Limb (tissue), 2 donors: ENCODE data around the gene NDFIP2.

ENCODE experiments used
- DNase-seq, 2 donors: peaks; one replicate each; pipeline ENCODE4 v3.0.0-alpha.2; 2016; ENCODE audit errors: extremely low spot score in 2 of 2

Gene NDFIP2, protein sequence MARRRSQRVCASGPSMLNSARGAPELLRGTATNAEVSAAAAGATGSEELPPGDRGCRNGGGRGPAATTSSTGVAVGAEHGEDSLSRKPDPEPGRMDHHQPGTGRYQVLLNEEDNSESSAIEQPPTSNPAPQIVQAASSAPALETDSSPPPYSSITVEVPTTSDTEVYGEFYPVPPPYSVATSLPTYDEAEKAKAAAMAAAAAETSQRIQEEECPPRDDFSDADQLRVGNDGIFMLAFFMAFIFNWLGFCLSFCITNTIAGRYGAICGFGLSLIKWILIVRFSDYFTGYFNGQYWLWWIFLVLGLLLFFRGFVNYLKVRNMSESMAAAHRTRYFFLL

DNA sequence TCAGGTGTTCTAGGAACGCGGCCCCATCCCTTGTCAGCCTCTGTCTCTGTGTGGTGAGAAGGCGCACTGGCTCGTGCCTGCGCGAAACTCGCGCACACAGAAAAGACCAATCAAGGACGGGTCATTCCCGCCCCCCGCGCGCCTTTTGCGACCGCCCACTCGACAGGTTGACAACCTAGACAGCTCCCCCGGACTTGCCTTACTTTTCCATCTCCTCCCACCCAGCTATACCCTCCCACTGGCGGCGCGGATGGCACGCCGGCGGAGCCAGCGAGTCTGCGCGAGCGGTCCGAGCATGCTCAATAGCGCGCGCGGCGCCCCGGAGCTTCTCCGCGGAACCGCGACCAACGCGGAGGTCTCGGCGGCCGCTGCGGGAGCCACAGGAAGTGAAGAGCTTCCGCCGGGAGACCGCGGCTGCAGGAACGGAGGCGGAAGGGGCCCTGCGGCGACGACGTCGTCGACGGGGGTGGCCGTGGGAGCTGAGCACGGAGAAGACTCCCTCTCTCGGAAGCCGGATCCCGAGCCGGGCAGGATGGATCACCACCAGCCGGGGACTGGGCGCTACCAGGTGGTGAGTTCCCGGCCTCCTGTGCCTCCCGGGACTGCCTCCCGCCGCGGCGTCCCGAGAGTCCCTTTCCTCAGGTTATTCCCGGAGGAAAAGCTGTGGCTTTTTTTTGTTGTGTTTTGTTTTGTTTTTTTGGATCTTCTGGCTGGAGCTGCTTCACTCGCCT lies at the start of gene NDFIP2:
Gene NDFIP2 (plus strand): TSS at position 202 of the 731 bp plus-strand sequence. CDS start 49 bp downstream, at position 251.
- peak; percentile 81 to 91 for DNase-seq

DNA sequence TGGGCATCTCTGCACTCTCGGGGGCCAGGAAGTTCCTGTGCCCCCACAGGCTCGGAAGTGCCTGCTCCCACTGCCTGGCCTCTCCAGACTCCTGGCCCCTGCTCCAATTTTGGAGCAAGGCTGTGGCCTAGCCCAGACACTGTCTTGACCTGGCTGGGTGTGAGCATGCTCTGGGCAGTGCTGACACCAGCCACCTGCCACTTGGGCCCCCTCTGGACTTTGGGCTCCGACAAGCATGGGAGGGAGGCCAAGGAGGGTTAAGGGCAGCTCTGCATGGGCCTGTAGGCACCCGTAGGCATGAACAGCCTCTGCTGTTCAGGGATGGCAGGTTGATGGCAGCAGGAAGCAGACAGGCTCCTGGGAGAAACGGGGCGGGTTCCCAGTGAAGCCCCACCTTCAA lies 48.9 kb upstream of the NDFIP2 start:
- DNase-seq, result no peak

DNA sequence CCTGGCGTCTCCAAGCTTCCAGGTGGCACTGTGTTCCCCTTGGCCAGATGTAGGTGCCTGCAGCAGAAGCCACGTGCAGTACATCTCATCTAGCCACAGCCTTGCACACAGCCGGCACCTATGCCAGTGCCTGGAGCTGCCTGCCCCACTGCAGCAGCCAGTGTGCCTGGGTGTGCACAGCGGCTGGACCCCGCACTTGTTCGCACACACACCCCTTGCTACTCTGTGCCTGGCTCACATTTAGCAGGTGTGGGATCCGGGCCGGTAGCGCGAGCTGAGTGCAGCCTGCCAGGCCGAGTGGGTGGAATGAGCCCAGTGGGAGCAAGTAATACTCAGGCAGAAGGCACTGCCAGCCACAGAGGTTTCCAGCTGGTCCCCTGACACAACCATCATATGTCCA lies 48.0 kb upstream of the NDFIP2 start:
- no peak for DNase-seq

DNA sequence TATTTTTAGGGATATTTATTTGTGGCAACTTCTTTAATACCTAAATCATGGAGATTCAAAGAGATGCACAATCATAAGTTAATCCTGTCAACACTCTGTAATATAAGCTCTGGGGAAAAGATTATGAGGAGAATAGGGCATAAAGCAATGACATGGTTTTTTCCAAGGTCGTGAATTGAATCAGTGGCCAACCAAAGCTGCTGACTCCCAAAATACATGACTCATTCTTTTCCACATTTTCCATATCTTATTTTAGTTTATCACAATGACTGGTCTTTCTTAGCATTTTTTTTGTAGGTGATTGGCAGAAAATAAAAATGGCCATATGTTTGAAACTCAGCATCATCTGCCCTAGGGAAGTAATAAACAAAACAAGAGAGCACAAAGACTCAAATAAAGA lies 46.4 kb upstream of the NDFIP2 start:
- DNase-seq, result no peak

DNA sequence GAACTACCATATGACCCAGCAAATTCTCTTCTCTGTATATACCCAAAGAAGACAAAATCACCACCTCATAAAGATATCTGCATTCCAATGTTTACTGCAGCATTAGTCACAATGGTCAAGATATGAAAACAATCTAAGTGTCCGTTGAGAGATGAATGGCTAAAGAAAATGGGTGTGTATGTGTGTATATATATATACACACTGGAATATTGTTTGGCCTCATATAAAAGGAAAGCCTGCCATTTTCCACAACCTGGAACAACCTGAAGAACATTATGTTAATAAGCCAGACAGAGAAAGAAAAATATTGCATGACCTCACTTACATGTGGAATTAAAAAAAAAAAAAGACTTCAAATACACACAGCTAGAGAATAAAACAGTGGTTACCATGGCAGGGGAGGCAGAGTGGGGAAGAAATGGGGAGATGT lies 45.4 kb upstream of the NDFIP2 start:
- DNase-seq, result no peak

DNA sequence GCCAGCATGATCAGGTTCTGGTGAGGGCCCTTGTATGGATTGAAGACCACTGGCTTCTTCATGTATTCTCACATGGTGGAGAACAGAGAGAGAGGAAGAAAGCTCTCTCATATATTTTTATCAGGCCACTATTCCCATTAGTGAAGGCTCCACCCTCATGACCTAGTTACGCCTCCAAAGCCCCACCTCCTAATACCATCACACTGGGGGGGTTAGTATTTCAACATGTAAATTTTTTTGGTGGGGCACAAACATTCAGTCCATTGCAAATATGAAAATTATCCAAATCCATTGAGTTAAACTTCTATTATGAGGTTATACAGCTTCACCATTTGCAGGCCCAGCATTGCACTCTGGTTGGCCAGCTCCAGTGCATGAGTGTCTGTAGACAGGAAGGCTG lies 41.7 kb upstream of the NDFIP2 start:
- DNase-seq, result no peak

DNA sequence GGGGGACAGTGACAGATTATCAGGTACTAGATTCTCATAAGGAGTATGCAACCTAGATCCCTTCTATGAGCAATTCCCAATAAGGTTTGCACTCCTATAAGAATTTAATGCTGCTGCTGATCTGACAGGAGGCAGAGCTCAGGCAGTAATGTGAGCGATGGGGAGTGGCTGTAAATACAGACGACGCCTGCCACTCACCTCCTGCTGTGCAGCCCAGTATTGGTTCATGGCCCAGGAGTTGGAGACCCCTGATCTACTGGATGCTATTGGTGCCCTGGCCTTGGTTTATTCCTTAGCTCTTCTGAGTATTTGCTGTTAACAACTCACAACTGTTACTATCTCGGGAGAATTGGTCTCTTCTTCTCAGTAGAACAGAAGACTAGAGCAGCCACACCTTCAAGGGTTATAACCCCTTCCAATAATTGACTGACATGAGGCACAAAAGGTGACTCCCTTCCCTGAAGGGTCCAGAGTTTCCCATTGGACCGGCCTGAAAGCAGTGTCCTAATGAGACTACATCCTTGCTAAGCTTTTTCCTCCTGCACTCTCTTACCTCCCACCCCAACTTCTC lies 39.9 kb upstream of the NDFIP2 start:
- DNase-seq, result no peak

DNA sequence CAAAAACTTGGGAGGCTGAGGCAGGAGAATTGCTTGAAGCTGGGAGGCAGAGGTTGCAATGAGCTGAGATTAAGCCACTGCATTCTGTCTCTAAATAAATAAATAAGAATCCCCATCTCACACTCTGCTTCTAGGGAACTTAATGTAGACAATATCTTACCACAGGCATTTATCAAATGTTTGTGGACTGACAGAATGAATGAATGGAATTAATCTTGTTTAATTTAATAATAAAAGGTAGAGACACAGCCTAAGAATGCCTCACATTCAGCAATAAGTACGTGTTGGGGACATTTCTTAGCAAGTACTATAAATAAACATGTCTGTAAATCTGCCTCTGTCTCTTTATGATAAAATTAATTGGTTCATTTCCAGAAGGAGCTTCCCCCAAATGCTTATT lies 38.7 kb upstream of the NDFIP2 start:
- no peak for DNase-seq

DNA sequence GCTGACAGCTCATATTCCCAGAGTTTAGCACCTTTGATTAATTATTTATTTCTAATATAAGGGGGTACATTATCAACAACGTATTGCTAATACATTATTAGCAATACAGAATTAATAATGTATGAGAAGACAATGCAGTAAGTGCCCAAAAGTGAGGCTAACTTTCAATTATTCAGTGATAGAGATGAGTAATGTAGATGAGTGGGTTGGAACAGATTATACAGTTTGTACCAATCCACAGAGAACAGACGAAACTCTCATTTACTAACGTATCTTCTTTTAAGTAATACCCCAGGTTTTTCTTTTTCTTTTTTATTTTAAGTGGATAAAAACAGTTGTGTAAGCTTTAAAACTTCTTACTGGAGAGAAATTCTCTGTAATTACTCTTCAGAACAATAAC lies 38.2 kb upstream of the NDFIP2 start:
- no peak for DNase-seq

DNA sequence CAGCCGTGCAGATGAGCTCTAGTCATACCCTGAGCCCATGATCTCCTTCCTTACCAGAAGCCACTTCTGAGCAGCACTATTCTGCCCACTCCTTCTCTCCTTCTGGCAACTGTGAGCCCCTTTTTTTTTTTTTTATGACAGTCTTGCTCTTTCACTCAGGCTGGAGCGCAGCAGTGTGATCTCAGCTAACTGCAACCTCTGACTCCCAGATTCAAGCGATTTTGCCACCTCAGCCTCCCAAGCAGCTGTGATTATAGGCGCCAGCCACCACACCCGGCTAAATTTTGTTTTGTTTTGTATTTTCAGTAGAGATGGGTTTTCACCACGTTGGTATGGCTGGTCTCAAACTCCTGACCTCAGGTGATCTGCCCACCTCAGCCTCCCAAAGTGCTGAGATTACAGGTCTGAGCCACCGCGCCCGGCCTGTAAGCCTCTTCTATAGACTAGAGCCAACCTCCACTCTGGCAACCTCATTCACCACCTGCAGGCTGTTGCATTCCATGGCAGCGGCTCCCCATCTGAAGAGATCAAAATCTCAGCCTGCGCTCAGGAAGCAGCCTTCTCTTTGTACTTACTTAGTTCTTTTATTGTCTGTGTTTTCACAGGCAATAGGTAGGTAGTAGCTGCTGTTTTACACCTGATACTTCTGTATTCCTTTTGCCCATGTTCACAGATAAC lies 34.8 kb upstream of the NDFIP2 start:
- no peak for DNase-seq

DNA sequence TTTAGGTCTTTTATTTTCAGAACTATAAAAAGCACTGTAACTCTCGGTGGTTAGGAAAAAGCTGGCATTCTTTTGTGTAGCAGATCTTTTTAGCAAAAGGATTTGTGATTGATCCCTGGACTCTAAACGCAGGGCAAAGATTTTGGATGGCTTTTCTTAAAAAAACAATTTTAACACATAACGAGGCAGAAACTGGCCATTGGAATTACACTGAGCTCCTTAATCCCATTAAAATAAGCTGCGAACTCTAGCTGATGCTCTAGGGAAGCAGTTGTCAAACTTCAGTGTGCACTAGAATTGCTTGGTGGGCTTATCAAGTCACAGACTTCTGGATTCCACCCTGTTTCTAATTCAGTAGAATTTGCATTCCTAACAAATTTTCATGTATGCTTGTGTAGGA lies 33.8 kb upstream of the NDFIP2 start:
- no peak for DNase-seq

DNA sequence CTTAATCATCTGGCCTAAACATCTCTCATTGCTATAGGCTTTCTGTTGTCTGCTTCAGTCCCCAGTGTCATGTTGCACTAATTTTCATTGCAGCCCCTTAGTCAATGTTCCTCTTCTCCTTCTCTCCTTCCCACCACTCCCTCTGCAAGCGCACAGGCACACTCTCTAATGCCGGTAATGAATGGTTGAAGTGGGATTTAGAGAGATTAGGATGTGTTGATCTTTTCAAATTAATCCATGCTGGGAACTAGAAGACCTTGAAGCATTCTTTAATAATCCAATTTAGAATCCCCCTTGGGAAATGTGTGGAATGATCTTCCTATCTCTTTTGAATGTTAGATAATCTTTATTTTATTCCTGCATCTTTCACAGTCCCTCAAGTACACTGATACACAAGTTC lies 33.2 kb upstream of the NDFIP2 start:
- no peak for DNase-seq

DNA sequence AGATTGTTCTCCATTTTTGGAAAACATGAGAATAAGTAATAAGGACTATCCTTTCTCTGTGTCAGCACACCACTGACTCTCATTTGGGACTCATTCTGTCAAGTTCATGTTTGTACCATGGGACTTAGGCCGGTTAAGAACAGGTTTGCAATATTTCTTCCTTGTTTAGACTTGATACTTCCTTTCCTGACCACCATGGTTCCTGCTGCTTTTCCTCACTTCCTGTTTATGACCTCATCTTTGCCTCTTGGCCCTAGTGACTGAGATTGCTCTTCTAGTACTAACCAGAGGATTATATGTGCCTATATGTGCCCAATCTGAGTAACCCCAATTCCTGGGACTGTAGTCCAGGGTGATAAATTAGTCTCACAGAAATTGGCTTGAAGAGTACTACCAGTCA lies 32.5 kb upstream of the NDFIP2 start:
- no peak for DNase-seq

DNA sequence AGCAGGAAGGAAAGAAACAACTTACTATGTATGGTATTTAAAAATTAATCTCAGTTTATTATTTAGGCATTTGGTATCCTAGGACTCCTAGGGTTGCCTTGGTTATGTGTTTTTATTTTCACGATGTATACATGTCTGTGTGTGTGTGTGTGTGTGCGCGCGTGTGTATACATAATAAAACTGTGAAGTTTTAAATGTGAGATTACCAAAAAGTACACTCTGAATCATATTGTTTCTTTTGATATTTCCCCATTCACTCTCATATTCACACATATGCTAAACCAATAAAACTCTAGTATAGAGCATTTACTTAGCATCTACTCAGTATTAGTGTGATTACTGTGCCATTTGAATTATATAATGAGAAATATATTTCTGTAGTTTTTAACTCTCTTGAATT lies 30.8 kb upstream of the NDFIP2 start:
- no peak for DNase-seq

DNA sequence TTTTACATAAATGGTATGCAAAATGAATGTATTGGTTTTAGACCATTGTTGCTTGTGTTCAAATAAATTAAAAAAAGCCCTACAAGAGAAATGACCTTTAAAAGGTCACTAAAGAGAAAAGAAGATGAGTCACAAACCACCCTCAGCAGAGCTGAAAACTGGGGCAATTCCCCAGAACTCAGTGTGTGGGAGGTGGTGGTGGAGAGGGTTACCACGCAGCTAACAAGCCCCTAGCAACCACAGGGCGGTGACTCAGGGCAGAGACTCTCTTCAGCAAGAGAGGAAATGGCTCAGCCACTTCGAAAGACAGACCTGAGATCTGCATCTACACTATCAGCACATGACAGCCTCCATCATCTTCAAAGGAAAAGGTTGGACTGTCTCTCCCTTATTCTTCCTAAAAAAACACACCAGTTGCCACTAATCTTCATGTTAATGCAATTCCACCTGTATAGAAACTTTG lies 29.4 kb upstream of the NDFIP2 start:
- DNase-seq, result no peak

DNA sequence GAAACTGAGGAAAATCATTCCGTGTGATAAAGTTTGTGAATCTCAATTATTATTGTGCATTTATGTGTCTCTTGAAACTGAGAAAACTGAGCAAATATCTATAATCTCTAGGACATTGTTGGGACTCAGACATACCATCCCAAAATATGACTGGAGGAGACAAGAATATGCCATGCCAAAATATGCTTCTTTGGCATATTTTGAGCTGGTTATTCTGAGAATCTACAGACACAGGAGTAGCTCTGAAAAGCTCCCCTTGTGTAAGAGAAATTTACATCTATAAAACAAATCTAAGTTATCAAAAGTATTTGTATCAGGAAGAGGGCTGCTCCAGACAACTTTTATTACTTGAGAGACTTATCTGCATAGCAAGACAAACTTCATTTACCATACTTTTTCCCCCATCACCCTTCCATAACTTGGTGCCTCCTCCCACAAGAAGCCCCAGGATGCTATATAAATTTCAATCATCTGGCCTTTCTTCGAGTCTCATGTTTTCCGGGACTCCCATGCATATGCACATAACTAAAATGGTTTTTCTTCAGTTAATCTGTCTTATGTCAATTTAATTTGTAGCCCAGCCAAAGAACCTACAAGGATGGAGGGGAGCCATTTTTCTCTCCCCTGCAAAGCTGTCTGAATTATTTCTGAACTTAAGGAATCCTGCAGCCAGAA lies 28.6 kb upstream of the NDFIP2 start:
- DNase-seq, result no peak

DNA sequence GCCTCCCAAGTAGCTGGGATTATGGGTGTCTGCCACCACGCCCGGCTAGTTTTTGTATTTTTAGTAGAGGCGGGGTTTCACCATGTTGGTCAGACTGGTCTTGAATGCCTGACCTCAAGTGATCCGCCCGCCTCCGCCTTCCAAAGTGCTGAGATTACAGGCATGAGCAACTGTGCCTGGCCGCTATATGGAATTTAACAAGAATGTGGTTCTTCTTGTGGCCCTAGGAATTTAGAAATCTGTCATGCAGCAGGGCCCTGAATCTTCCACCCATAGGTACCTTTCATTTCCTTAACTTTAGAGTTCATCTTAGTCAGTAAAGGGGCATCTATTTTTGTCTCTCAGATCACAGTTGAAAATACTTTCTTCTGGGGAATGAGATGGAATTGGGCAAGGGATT lies 25.6 kb upstream of the NDFIP2 start:
- DNase-seq, result no peak

DNA sequence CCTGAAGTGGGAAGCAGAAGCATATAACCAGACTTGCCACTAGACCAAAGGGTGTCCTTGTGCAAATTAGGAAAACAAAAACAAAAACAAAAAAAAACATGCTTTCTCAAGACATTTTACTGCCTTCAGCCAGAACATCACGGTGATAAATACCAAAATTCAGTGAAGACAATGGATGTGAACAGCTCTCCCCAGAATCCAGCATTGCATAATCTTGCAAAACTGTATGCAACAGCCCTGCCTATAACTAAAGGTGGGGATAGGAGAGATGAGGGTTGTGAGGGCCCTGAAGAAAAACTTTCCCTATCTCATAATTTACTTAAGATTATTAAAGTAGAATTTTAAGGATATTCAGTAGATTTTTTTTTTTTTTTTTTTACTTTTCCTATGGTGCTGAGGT lies 24.9 kb upstream of the NDFIP2 start:
- DNase-seq, result no peak

DNA sequence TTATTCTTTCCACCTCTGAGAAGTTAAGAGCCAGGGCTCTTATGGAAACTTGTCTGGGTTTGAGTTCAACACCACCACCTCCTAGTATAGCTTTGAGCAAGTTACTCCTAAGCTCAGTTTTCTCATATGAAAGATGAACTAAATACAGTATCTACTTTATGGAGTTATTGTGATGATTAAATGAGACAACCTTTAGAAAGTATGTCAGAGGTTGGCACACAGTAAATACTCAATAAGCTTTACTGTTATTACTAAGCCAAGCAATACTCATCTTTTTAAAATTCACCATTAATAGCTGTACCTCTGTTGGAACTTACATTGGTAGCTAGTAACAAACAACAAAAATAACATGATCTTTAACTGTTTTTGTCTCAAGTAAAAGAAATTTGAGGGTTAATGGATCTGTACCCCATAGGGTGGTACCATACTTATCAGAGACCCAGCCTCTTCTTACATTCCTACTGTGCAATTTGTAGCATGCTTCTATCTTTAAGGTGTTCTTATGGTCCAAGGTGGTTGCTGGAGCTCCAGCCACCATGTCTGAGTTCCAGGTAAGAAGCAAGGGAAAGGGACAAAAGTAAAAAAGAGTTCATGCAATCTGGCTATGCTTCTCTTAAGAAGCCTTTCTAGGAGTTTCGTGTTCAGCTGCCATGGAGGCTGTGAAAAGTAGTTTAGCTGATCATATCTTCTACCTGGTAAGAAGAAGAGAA lies 24.1 kb upstream of the NDFIP2 start:
- DNase-seq, result no peak

DNA sequence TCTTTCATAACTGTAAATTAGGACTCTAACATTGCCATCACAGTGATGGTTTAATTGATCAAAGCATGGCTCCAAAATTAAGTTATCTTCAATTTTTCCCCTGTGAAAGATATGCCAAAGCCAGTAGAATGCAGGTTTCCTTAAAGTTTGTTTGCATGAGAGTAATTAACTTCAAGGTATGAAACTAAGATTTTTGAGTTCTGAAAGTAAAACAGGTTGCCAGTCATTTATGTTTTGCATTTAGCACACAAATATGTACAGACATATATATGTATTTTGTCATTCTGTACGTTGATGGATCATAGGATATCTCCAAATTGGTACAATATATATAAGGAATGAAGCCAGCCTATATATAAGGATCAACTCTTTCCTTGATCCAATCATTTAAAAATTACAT lies 23.6 kb upstream of the NDFIP2 start:
- no peak for DNase-seq

DNA sequence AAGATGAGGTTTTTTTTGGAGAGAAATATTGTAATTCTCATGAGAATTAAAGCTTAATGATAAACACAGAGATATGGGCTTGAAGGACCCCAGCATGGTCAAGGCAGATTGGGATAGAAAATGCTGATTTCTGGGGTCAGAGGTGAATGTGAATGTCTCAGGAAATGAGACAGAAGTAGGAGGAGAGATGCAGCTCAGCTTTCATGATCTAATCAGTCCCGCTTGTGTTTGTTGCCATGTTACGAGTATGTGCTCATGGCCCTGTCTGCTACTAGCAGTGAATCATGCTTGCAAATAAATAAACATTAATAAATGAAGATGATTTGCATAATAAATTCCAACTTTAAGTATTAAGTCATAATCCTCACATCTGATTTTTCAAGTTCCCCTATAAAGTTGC lies 23.0 kb upstream of the NDFIP2 start:
- DNase-seq, result no peak
